Parathyroid adenoma (tissue), 2 donors: ENCODE data around the gene TMEM186.
"Not testable (repeated sequence)": the region's sequence is repeated elsewhere in the genome, so short reads cannot be mapped to it uniquely, and the experiment has no call there.

Experiments
- H2AFZ ChIP-seq: fragments of 300-600 bp; sonication (generic); one replicate; pipeline ENCODE4 v1.7.0; 2017; ENCODE audit warnings: antibody characterized with exemption, mild to moderate bottlenecking
- H3K27ac ChIP-seq: fragments of 300-600 bp; sonication (generic); one replicate; pipeline ENCODE4 v1.7.0; 2017
- H3K27me3 ChIP-seq: fragments of 300-600 bp; sonication (generic); one replicate; pipeline ENCODE4 v1.7.0; 2017; ENCODE audit warnings: low read length; ENCODE audit not compliant: control insufficient read depth, insufficient read depth
- H3K36me3 ChIP-seq: fragments of 300-600 bp; sonication (generic); one replicate; pipeline ENCODE4 v1.7.0; 2017; ENCODE audit warnings: low read length; ENCODE audit not compliant: control insufficient read depth, insufficient read depth
- H3K4me1 ChIP-seq: fragments of 300-600 bp; sonication (generic); one replicate; pipeline ENCODE4 v1.7.0; 2017; ENCODE audit warnings: control low read depth
- H3K4me2 ChIP-seq: fragments of 300-600 bp; sonication (generic); one replicate; pipeline ENCODE4 v1.7.0; 2017; ENCODE audit warnings: low read length
- H3K4me3 ChIP-seq: fragments of 300-600 bp; sonication (generic); one replicate; pipeline ENCODE4 v1.7.0; 2017; ENCODE audit warnings: low read depth, low read length
- H3K79me2 ChIP-seq: fragments of 300-600 bp; sonication (generic); one replicate; pipeline ENCODE4 v1.7.0; 2017; ENCODE audit warnings: control low read depth
- H3K9ac ChIP-seq: fragments of 300-600 bp; sonication (generic); one replicate; pipeline ENCODE4 v1.7.0; 2017; ENCODE audit warnings: mild to moderate bottlenecking
- H3K9me3 ChIP-seq: fragments of 300-600 bp; sonication (generic); one replicate; pipeline ENCODE4 v1.7.0; 2017; ENCODE audit warnings: low read length; ENCODE audit not compliant: control insufficient read depth
- CTCF ChIP-seq: fragments of 300-600 bp; sonication (generic); IDR thresholded peaks from one replicate; pipeline ENCODE4 v1.7.0; 2017; ENCODE audit warnings: antibody characterized with exemption, mild to moderate bottlenecking
- donor health status: primary hyperparathyroidism.

The TMEM186 gene

GRCh38 chr16:8836797-8837196 lies 39.4 kb upstream of the TMEM186 start:
- H3K27me3 ChIP-seq, H3K9me3 ChIP-seq, H2AFZ ChIP-seq, H3K9ac ChIP-seq, H3K4me2 ChIP-seq, H3K4me3 ChIP-seq, H3K27ac ChIP-seq, H3K4me1 ChIP-seq, H3K36me3 ChIP-seq: not testable (repeated sequence)
- peaks cover 16% of the 10 kb centered on the region for H3K79me2 ChIP-seq

GRCh38 chr16:8832717-8833105 lies 35.3 kb upstream of the TMEM186 start:
- peaks cover 38% of the 10 kb centered on the region for H3K79me2 ChIP-seq
- TF ChIP-seq CTCF = no peak
- no peak overlapping the region for H3K9ac ChIP-seq

GRCh38 chr16:8831871-8832716 lies 34.7 kb upstream of the TMEM186 start:
- Histone ChIP-seq H3K4me1 (no peaks in the 10 kb centered on the region), H3K4me2 (no peak overlapping the region), H3K27ac (no peak overlapping the region), H3K4me3 (no peak overlapping the region), H3K9me3 (no peaks in the 10 kb centered on the region), H3K36me3 (no peaks in the 10 kb centered on the region), H2AFZ (no peak overlapping the region), H3K9ac (no peak overlapping the region), H3K27me3 (no peaks in the 10 kb centered on the region), H3K79me2 (peaks cover 38% of the 10 kb centered on the region)
- TF ChIP-seq CTCF = no peak

More at GRCh38 chr16:8832717-8833105, 35.3 kb upstream of the TMEM186 start:
- no peaks in the 10 kb centered on the region for H3K36me3 ChIP-seq
- H3K4me3 ChIP-seq = no peak overlapping the region
- no peak overlapping the region for H3K4me2 ChIP-seq
- H2AFZ ChIP-seq = no peak overlapping the region
- H3K9me3 ChIP-seq = no peaks in the 10 kb centered on the region
- no peaks in the 10 kb centered on the region for H3K4me1 ChIP-seq
- H3K27me3 ChIP-seq = no peaks in the 10 kb centered on the region
- H3K27ac ChIP-seq = no peak overlapping the region

- H3K9me3 ChIP-seq = no peaks in the 10 kb centered on the region
- TF ChIP-seq CTCF = no peak
- H3K4me3 ChIP-seq = no peak overlapping the region
- H3K4me2 ChIP-seq = no peak overlapping the region
- H3K36me3 ChIP-seq = no peaks in the 10 kb centered on the region
- H3K79me2 ChIP-seq = peaks cover 38% of the 10 kb centered on the region
- H2AFZ ChIP-seq = no peak overlapping the region
- no peak overlapping the region for H3K27ac ChIP-seq
- no peak overlapping the region for H3K9ac ChIP-seq
- H3K4me1 ChIP-seq = no peaks in the 10 kb centered on the region
- H3K27me3 ChIP-seq = no peaks in the 10 kb centered on the region
These were observed 34.0 kb upstream of the TMEM186 start for GRCh38 chr16:8831450-8831849.

- peaks cover 38% of the 10 kb centered on the region for H3K79me2 ChIP-seq
These were observed 31.2 kb upstream of the TMEM186 start for GRCh38 chr16:8828541-8829165.

More at GRCh38 chr16:8828541-8829165, 31.2 kb upstream of the TMEM186 start:
- Histone ChIP-seq H3K9ac (no peak overlapping the region), H2AFZ (no peak overlapping the region), H3K27me3 (no peaks in the 10 kb centered on the region), H3K4me2 (no peak overlapping the region), H3K4me3 (no peak overlapping the region), H3K4me1 (no peaks in the 10 kb centered on the region), H3K27ac (no peak overlapping the region), H3K36me3 (no peaks in the 10 kb centered on the region), H3K9me3 (no peaks in the 10 kb centered on the region)
- no peak for TF ChIP-seq CTCF
